ENCODE data around the gene GSK3A.
A peak's percentile ranks its signal among the peaks of the same experiment; 100 is the strongest.

Gene GSK3A

DNA sequence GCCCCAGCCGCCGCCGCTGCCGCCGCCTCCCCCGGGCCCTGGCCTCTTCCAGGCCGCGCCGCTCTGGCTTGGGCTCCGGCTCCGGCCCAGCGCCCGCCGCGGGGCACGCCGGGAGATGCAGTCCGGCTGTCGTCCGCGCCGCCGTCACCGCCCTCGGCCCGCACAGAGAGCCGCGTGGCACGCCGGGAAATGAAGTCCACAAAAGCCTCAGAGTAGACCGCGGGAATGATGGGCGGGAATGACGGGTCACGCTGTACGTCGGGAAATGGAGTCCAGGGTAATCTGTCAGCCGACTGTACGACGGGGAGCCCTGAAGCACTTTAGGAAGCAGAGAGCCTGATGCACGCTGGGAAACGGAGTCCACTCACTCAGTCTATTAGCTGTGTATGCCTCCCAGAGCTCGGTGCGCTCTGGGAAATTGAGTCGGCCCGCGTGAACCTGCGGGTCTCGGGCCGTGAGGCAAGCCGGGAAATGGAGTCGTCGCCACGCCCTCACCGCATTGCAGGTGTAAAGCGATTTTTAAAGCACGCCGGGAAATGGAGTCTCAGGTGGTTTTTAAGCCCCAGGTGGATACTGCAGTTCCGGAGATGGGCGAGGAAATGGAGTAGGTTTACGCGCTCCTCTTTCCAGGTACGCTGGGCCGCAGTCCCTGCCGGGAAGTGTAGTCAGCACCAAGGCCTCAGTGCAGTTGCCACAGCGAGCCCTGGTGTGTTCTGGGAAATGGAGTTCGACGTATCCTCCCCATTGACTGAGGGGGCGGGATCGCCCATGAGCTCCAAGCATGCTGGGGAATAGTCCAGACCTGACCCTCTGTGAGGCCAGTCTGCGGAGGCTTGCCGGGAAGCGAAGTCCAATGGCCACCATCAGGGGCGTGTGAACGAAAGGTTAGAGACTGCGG lies at the start of gene GSK3A:
GSK3A (minus strand) TSS at position 91 of the 898 bp plus-strand sequence. CDS start 137 bp downstream, outside the sequence.
- DNase-seq (ENCODE audit: low read depth), result peak; percentile 94

DNA sequence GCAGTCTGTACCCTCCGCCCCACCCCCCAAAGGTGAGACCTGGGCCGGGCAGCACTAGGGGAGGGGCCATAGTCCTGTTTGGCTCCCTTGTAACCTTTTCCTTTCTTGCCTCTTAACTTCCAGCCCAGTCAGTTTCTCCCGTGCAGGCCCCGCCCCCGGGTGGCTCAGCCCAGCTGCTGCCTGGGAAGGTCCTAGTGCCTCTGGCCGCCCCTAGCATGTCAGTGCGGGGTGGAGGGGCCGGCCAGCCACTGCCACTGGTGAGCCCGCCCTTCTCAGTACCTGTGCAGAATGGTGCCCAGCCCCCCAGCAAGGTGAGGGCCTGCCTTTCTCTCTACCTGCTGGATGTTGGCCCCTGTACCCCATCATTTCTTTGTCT lies 49.0 kb upstream of the GSK3A start:
- DNase-seq (ENCODE audit: low read depth), result no peak

DNA sequence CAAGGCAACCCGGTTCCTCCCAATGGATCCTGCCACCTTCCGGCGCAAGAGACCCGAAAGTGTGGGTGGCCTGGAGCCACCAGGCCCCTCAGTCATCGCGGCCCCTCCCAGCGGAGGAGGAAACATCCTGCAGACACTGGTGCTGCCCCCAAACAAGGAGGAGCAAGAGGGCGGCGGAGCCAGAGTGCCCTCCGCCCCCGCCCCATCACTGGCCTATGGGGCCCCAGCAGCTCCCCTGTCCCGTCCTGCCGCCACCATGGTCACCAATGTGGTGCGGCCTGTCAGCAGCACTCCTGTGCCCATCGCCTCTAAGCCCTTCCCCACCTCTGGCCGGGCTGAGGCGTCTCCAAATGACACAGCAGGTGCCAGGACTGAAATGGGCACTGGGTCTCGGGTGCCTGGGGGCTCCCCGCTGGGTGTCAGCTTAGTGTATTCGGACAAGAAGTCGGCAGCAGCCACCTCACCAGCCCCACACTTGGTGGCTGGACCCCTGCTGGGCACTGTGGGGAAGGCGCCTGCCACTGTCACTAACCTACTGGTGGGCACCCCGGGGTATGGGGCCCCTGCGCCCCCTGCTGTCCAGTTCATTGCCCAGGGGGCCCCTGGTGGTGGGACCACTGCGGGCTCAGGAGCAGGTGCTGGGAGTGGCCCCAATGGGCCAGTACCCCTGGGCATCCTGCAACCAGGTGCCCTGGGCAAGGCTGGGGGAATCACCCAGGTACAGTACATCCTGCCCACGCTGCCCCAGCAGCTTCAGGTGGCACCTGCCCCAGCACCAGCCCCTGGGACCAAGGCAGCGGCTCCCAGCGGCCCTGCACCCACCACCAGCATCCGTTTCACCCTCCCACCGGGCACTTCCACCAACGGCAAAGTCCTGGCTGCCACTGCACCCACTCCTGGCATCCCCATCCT lies 48.4 kb upstream of the GSK3A start:
- peak; percentile 52 for DNase-seq (ENCODE audit: low read depth)

DNA sequence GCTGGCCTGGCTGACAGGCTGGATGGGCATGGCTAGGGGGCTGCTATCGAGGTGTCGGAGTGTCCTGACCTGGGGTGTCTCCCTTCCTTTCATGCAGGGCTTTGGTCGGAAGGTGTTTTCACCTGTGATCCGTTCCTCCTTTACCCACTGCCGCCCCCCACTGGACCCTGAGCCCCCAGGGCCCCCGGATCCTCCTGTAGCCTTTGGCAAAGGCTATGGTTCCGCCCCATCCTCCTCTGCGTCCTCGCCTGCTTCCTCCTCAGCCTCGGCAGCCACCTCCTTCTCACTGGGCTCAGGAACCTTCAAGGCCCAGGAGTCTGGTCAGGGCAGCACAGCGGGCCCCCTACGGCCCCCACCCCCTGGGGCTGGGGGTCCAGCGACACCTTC lies 47.7 kb upstream of the GSK3A start:
- DNase-seq (ENCODE audit: low read depth), result no peak

- no peak for DNase-seq (ENCODE audit: low read depth)
These were observed 47.2 kb upstream of the GSK3A start for GRCh38 chr19:42289556-42290041.

DNA sequence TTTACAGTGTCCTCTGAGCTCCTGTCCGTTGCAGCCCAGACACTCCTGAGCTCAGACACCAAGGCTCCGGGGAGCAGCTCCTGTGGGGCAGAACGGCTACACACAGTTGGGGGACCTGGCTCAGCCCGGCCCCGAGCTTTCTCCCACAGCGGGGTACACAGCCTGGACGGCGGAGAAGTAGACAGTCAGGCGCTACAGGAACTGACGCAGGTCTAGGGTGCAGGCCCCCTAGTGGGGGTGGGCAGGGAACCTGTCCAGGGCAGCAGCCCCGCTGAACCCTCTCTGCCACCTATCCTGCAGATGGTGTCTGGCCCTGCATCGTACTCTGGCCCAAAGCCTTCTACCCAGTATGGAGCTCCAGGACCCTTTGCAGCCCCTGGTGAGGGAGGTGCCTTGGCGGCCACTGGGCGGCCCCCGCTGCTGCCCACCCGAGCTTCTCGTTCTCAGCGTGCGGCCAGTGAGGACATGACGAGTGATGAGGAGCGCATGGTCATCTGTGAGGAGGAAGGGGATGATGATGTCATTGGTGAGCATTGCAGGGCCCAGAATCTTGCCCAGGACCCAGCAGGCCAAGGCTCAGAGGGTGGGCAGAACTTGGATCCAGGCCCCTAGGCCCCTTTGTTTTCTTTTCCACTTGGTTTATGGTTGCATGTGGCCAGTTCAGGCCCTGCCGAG lies 46.6 kb upstream of the GSK3A start:
- no peak for DNase-seq (ENCODE audit: low read depth)

- DNase-seq (ENCODE audit: low read depth), result no peak
These were observed 46.0 kb upstream of the GSK3A start for GRCh38 chr19:42288387-42288786.

DNA sequence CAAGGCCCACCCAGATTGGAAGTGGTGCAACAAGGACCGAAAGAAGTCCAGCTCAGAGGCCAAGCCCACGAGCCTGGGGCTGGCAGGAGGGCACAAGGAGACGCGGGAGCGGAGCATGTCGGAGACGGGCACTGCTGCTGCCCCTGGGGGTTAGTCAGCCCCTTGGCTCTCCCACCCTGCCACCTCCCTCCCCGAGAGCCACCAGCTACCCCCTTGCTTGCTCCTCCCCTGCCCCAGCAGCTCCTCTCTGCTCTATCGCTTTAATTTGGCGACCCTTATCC lies 45.4 kb upstream of the GSK3A start:
- DNase-seq (ENCODE audit: low read depth), result no peak

DNA sequence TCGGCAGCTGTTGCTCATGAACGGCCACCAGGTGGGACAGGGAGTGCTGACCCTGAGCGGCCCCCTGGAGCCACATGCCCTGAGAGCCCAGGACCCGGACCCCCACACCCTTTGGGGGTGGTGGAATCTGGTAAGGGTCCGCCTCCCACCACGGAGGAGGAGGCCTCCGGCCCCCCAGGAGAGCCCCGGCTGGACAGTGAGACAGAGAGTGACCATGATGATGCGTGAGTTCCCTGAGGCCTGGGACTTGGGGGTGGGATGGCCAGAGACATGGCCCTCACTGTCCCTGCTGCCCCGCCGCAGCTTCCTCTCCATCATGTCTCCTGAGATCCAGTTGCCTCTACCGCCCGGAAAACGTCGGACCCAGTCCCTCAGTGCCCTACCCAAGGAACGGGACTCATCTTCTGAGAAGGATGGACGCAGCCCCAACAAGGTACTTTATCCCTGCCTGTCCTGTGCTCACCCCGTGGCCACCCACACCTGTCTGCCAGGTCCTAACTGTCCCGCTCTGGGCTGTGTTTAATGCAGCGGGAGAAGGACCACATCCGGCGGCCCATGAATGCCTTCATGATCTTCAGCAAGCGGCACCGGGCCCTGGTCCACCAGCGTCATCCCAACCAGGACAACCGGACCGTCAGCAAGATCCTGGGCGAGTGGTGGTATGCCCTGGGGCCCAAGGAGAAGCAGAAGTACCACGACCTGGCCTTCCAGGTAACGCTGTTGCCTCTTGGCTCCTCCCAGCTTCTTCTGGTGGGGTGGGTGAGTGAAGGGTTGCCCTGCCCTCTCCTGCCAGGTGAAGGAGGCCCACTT lies 44.8 kb upstream of the GSK3A start:
- no peak for DNase-seq (ENCODE audit: low read depth)

DNA sequence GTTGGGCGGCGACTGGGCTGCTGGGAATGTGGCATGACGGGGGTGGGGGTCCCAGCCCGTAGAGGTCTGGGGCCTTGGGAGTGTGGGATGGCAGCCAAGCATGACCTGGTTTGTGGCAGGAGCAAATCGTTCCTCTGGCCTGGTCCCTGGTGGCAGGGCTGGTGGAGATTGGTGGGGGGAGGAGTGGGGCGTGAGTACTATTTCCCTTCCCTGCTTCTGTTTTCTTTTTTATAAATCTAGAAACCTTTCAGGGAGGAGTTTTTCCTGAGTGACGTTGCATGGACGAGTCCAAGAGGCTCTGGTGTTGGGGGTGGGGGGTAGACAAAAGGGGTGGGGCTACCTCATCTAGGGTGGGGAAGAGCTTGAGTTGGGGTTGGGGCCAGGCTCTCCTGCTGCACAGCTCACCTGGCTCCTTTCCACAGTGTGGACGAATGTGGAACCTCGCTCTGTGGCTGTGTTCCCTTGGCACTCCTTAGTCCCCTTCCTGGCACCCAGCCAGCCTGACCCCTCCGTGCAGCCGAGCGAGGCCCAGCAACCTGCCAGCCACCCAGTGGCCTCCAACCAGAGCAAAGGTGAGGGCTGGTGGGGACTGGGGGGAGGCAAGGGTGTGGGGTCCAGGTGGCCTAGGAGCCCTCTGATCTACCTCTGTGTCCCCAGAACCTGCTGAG lies 44.1 kb upstream of the GSK3A start:
- DNase-seq (ENCODE audit: low read depth), result no peak

- no peak for DNase-seq (ENCODE audit: low read depth)
These were observed 43.6 kb upstream of the GSK3A start for GRCh38 chr19:42285988-42286348.

DNA sequence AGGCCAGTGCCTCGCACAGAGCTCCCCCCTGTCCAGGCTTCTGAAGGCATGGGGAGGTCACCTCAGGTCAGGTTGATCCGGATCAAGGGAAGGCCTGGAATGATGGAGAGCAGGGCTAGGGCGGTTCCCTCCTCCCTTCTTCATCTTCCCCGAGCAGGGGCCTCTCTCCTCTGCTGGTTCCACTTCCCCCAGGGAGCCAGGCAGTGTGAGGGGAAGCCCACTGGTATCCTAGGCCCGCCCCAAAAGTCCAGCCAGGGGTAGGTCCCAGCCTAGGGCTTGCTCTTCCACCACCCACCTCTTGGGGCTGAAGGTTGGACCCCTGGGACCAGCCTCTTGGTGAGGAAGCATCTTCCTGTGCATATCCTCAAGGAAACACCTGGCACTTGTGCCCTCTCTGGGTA lies 43.1 kb upstream of the GSK3A start:
- no peak for DNase-seq (ENCODE audit: low read depth)

DNA sequence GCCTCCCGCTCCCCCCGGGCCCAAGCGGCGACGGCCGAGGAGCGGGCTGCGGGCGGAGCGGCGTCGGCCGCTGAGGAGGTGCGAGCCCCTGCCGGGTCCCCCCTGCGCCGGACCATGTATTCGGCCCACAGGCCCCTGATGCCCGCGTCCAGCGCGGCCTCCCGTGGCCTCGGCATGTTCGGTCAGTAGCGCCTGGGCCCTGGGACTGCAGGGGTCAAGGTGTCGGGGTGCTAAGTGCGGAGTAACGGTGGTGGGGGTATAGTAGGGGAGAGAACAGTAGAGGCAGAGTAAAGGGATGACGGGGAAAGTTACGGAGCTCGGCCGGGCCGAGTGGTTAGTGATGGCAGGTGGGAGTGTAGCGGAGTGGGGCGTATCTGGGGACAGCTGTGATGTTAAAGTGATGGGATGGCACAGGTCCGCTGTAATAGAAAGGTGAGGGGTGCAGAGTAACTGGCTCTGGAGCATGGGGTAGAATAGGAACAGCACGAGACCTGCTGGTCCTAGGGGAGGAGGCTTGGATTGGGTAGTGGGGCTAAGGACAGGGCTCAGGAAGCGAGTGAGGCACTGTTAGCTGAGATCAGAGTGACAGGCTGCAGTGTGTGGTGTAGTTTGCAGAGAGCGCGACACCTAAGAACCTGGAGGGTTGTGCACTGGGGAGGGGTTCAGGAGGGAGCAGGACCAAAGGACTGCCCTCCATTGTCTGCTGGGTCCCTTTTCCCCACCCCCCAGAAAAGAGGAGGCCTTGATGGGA lies 42.4 kb upstream of the GSK3A start:
- no peak for DNase-seq (ENCODE audit: low read depth)

DNA sequence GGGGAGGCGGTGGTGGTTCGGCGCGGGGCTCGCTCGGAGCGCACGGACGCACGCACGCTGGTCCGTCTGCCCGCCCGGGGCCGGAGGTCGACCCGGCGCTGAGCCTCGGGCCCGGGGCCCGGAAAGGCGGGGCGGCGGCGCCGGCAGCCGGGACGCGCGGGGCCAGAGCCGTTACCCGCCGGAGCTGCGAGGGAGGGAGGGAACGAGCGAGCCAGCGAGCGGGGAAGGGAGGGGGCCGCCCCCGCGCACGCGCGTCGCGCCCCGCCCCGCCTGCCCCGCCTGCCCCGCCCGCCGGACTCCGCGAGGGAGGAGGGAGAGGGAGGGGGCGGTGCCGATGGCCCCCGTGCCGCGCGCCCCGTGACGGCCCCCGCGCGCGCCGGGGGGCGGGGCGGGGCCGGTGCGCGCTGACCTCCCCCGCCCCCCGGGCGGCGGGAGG lies 41.7 kb upstream of the GSK3A start:
- peak; percentile 86 for DNase-seq (ENCODE audit: low read depth)

DNA sequence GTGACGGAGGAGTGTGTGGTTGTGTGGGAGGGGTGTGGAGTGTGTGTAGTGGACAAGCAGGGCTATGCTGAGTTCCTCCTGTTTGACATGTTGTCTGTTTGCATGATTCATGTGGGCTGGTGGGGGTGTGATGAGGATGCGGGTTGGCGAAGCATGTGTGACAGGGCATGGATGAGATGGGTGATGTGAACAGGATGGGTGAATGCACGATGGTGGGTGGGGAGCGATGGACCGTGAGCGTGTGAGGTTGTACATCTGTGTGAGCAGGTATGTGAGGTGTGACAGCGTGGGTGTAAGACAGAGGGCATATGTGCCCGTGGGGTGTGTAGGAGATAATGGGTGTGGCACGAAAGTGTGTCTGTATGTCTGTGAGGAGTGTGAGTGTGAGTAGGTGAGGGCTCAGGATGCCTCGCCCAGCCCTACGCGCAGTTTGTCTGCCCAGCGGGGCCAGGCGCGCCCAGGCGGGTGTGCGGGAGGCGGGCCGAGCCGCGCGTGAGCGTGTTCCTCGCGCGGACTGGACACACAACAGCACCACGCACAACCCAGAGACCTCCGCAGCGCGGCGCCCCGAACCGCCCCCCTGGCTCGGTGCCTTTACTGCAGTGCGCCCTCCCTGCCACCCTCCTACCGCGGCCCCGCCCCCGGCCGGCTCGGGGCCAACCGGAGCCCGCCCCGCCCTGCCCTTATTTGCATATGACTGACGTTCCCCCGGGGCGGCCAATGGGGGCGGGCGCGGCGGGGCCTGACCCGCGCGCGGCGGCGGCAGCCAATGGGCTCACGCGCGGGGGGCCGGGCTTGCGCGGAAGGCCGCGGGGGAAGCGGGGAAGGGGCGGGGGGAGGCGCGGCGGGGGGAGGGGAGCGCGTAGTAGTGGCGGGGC lies 41.0 kb upstream of the GSK3A start:
- peak; percentile 96 for DNase-seq (ENCODE audit: low read depth)

- no peak for DNase-seq (ENCODE audit: low read depth)
These were observed 40.4 kb upstream of the GSK3A start for GRCh38 chr19:42282819-42283187.

DNA sequence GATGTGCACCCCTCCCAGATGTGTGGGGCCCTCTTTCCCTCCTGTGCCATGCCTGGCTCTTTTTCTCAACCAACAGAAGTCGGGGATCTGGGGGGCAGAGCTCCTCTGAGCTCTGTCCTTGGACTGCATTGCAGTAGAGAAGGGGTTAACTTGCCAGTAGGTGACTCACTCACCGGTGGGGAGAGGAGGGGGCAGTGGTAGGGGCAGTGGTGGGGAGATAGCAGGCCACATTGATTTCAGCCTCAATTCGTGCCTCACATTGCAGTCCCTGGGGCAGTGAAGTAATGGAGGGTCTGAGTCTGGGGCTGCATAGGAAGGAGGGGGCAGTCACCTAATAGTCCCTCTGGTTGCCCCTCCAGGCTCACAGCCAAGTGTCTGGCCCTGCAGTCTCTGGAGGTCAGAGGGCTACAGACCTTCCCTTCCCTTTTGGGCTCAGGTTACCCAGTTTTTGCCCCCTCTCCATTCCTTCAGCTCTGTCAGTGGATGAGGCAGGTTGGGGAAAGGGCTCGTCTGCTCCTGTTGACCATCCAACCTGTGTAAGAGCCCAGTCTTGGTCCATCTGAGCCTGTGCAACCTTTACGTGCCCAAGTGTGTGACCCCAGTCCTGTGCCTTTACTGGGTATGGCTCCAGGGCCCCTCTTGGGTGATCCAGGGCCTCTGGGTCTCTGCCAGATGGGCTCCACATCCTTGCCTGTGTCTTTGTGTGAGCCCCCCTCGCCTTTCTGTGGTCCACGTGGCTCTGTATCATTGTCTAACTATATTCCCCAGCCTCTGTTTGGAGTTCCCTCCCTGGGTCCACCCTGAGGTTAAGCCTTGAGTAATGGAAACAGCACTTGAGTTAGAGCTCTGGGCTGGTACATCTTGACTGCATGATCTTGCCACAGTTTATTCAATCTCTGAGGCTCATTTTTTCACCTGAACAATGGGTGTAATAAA lies 39.7 kb upstream of the GSK3A start:
- DNase-seq (ENCODE audit: low read depth), result no peak

DNA sequence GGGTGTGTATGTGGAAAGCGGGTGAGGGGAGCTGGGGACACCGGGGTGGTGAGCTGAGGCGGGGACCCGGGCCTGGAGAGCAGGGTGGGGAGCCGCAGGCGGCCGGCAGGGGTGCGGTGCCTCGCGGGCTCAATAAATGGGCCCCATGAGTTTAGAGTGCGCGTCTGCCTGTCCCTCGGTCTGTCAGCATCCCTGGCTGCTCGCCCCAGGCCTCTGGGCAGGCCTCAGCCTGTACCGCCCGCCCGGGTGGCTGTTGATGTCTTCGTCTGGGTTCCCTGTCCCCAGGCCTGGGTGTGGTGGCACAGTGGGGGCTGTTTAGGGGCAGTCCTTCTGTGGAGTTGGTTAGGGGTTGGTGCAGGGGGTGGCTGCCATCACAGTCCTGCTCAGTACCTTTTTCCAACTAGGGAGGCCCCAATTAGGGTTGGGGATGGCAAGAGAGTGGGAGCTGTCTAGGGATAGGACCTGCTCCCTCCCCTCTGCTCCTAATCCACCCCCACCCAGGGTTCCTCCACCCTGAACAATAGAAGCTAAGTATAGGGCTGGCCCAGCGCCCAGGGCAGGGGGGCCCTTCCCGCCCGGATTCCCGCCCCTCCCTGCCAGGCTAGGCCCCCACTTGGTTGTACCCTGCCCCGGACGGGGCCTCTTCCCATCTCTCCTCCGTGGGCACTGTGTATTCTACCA lies 38.9 kb upstream of the GSK3A start:
- DNase-seq (ENCODE audit: low read depth), result peak; percentile 31
